ENCODE data around the gene RGMB. TPM values are rescaled to one million over a fixed set of nuclear protein-coding genes. Genes with fewer than 3 reads are reported as not detected.

The RGMB gene
- total RNA-seq, 4 donors from 2014 or later = 13.0 to 31.7 (median 14.2) TPM

DNA sequence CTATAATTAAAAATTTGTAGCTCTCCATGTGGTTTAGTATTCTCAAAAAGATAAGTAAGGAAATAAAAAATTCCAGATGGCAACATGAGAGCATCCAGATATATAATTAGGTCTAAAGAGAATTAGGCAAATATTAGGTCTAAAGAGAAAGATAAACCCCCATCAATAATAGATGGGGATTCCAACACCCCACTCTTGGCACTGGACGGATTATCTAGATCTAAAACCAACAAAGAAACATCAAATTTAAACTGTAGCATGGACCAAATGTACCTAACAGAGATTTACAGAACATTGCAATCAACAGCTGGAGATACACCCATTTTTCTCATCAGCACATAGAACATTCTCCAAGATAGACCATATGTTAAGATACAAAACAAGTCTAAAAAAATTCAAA is 31.6 kb downstream of the RGMB start:
- Histone ChIP-seq H3K27me3 (no peaks in the 10 kb centered on the region), H3K9me3 (peaks cover 0 to 20% (median 14%) of the 10 kb centered on the region in 3 donors), H3K4me1 (no peaks in the 10 kb centered on the region), H3K27ac (no peak overlapping the region), H3K4me3 (no peak overlapping the region), H3K36me3 (no peaks in the 10 kb centered on the region)
- 0% methylated on average over 1 of the region's 1 CpG for WGBS, 2 donors
- intact Hi-C loops (cut with DNase I) = no loop called here
- no peak for TF ChIP-seq POLR2A (IDR thresholded peaks at IDR 0.05)
- TF ChIP-seq, protein P1, sequence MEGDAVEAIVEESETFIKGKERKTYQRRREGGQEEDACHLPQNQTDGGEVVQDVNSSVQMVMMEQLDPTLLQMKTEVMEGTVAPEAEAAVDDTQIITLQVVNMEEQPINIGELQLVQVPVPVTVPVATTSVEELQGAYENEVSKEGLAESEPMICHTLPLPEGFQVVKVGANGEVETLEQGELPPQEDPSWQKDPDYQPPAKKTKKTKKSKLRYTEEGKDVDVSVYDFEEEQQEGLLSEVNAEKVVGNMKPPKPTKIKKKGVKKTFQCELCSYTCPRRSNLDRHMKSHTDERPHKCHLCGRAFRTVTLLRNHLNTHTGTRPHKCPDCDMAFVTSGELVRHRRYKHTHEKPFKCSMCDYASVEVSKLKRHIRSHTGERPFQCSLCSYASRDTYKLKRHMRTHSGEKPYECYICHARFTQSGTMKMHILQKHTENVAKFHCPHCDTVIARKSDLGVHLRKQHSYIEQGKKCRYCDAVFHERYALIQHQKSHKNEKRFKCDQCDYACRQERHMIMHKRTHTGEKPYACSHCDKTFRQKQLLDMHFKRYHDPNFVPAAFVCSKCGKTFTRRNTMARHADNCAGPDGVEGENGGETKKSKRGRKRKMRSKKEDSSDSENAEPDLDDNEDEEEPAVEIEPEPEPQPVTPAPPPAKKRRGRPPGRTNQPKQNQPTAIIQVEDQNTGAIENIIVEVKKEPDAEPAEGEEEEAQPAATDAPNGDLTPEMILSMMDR (IDR thresholded peaks at IDR 0.05) = no peak
- no peak for DNase-seq

DNA sequence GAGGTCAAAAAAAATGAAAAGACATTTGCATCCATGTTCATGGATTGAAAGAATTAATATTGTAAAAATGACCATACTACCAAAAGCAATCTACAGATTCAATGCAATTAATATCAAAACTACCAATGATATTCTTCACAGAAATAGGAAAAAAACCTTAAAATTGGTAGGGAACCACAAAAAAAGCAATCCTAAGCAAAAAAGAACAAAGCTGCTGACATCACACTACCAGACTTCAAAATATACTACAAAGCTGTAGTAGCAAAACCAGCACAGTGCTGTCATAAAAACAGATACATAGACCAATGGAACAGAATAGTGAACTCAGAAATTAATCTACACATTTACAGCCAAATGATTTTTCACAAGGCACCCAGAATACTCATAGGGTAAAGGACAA is 34.3 kb downstream of the RGMB start:
- Histone ChIP-seq H3K27ac (no peak overlapping the region), H3K36me3 (no peaks in the 10 kb centered on the region), H3K27me3 (no peaks in the 10 kb centered on the region), H3K4me3 (no peak overlapping the region), H3K9me3 (peaks cover 0 to 20% (median 14%) of the 10 kb centered on the region in 3 donors), H3K4me1 (no peaks in the 10 kb centered on the region)
- no peak for DNase-seq
- TF ChIP-seq POLR2A (IDR thresholded peaks at IDR 0.05) = no peak
- TF ChIP-seq, protein P1 (IDR thresholded peaks at IDR 0.05) = no peak
- intact Hi-C loops (cut with DNase I) = no loop called here

DNA sequence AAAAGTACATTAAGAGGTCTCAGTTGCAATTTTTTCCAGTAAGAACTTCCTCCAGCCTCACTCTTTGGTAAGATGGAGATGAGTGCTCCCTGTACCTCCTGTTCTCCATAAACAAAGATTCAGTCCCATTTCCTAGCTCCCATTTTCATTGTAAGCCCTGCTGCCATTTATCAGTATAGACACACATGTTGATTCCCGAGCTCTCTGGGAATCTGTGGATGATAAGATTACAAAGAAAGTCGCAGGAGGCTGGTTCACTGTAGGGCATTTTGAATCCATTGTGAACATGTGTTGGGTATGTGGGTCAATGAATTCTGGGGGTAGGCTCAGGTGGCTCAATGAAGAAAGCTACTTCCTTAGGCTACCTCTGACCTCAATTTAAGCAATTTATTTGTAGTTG is 36.7 kb downstream of the RGMB start:
- DNase-seq = no peak
- Histone ChIP-seq H3K27me3 (no peaks in the 10 kb centered on the region), H3K9me3 (peaks cover 0 to 19% (median 14%) of the 10 kb centered on the region in 3 donors), H3K36me3 (no peaks in the 10 kb centered on the region), H3K27ac (no peak overlapping the region), H3K4me3 (no peak overlapping the region), H3K4me1 (no peaks in the 10 kb centered on the region)
- TF ChIP-seq, protein P1 (IDR thresholded peaks at IDR 0.05) = no peak
- TF ChIP-seq POLR2A (IDR thresholded peaks at IDR 0.05) = no peak
- intact Hi-C loops (cut with DNase I) = no loop called here
- whole genome bisulfite sequencing, 2 donors = 0 to 31% methylated on average over 1 to 2 of the region's 2 CpGs

DNA sequence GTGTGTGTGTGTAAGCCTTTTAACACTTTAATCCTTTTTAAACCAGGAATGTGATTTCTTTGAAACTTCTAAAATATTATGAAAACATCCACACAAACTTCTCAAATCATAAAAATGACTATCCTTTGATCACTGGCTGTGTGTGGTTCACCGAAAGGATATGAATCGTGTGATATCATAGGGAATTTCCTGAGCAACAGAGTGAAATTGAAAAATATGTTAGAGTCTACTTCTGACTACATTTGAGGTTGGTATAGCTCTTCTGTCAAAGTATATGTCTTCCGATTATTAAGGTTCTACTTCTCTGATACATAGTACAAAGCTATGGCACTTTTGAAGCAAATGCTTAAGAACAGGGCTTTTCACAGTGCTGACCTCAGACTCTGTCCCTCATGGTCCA is 40.3 kb downstream of the RGMB start:
- H3K4me3 ChIP-seq = no peak overlapping the region
- intact Hi-C loops (cut with DNase I) = no loop called here
- no peaks in the 10 kb centered on the region for H3K9me3 ChIP-seq
- no peaks in the 10 kb centered on the region for H3K4me1 ChIP-seq
- TF ChIP-seq, protein P1 (IDR thresholded peaks at IDR 0.05) = no peak
- H3K36me3 ChIP-seq = no peaks in the 10 kb centered on the region
- 75 to 81% methylated on average over 3 of the region's 3 CpGs for WGBS, 2 donors
- no peaks in the 10 kb centered on the region for H3K27me3 ChIP-seq
- no peak overlapping the region for H3K27ac ChIP-seq
- no peak for DNase-seq

DNA sequence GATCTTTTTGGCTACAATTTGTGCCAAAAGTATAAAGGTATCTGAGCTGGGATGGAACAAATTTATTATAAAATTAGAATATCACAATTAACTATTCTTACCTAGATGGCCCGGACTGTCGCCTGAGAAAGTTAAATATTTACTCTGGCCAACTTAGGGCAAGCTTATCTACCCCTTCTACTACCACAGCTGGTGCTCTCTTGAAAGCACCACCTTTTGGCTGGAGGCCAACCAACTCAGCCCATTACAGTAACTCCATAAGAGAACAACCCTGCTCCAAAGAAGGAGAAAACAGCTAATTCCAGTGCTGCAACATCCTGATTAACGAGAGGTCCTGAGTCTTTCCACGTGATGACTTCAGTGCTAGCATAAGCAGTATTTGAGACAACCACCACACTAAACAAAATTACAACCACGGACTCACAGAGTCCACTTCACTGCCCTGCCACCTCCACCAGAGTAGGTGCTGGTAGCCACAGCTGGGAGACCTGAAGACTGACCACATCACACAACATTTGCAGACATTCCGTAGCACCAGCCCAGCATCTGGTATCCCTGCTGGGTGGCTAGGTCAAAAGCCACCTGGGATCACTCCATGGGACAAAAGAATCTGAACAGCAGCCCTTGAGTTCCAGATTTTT is 43.2 kb downstream of the RGMB start:
- WGBS, 2 donors = 79 to 90% methylated on average over 4 to 6 of the region's 6 CpGs
- no peaks in the 10 kb centered on the region for H3K4me1 ChIP-seq
- no peak overlapping the region for H3K27ac ChIP-seq
- H3K36me3 ChIP-seq = no peaks in the 10 kb centered on the region
- H3K27me3 ChIP-seq = no peaks in the 10 kb centered on the region
- TF ChIP-seq, protein P1 (IDR thresholded peaks at IDR 0.05) = no peak
- no peak for TF ChIP-seq POLR2A (IDR thresholded peaks at IDR 0.05)
- peaks cover 0 to 6% (median 0%) of the 10 kb centered on the region in 3 donors for H3K9me3 ChIP-seq
- H3K4me3 ChIP-seq = no peak overlapping the region
- no peak for DNase-seq
- intact Hi-C loops (cut with DNase I) = no loop called here
